SU-DHL-6 (cell line): ENCODE measurements around the gene SKOR1.

Source experiments
- H2AFZ ChIP-seq: fragments of 200-600 bp; sonication (generic); 2 replicates; pipeline ENCODE4 v1.6.1; 2014; ENCODE audit warnings: low read depth, mild to moderate bottlenecking, moderate library complexity, mixed read lengths, antibody characterized with exemption, low read length; ENCODE audit not compliant: severe bottlenecking
- H3F3A ChIP-seq: fragments of 200-600 bp; shearing (Covaris generic); 2 replicates; pipeline ENCODE4 v1.6.0; 2016; ENCODE audit warnings: antibody characterized with exemption, mild to moderate bottlenecking; ENCODE audit not compliant: insufficient read depth
- H3K27ac ChIP-seq: fragments of 200-600 bp; sonication (generic); 2 replicates; pipeline ENCODE4 v1.5.1; 2016; ENCODE audit warnings: low read depth, mild to moderate bottlenecking, low read length, moderate library complexity, mixed read lengths
- H3K27me3 ChIP-seq: fragments of 200-600 bp; sonication (generic), shearing (Covaris generic); 2 replicates; pipeline ENCODE4 v1.6.0; 2014; ENCODE audit warnings: mild to moderate bottlenecking, low read length
- H3K36me3 ChIP-seq: fragments of 200-600 bp; sonication (generic); 2 replicates; pipeline ENCODE4 v1.6.1; 2014; ENCODE audit warnings: mild to moderate bottlenecking, low read length, mixed read lengths
- H3K4me2 ChIP-seq: fragments of 300-600, 200-600 bp; shearing (Covaris generic), sonication (generic); 2 replicates; pipeline ENCODE4 v1.6.0; 2014; ENCODE audit warnings: low read length, low read depth, mild to moderate bottlenecking; ENCODE audit not compliant: poor library complexity, severe bottlenecking
- H3K4me3 ChIP-seq: fragments of 200-600 bp; sonication (generic); 2 replicates; pipeline ENCODE4 v1.5.1; 2014; ENCODE audit warnings: antibody characterized with exemption, low read length, mild to moderate bottlenecking, mixed read lengths; ENCODE audit not compliant: insufficient read depth, poor library complexity, severe bottlenecking
- H3K79me2 ChIP-seq: fragments of 200-600 bp; sonication (generic); 2 replicates; pipeline ENCODE4 v1.6.1; 2014; ENCODE audit warnings: mild to moderate bottlenecking, low read length, moderate library complexity; ENCODE audit not compliant: insufficient read depth
- H3K9ac ChIP-seq: fragments of 200-600 bp; sonication (generic); 2 replicates; pipeline ENCODE4 v1.7.0; 2014; ENCODE audit warnings: mild to moderate bottlenecking, low read length
- H3K9me2 ChIP-seq: fragments of 200-600 bp; sonication (generic); replicated peaks from 2 replicates; pipeline ENCODE4 v1.6.1; 2014; ENCODE audit warnings: low read length; ENCODE audit not compliant: insufficient read depth
- H3K9me3 ChIP-seq: fragments of 200-600 bp; sonication (generic); 2 replicates; pipeline ENCODE4 v1.6.1; 2014; ENCODE audit warnings: low read length, mixed read lengths; ENCODE audit not compliant: insufficient read depth
- H4K20me1 ChIP-seq: fragments of 200-600 bp; sonication (generic); 2 replicates; pipeline ENCODE4 v1.6.1; 2014; ENCODE audit warnings: low read depth, mild to moderate bottlenecking, antibody characterized with exemption, low read length, moderate library complexity, mixed read lengths
- CTCF ChIP-seq: fragments of 200-600 bp; sonication (generic); IDR thresholded peaks from one replicate; pipeline ENCODE4 v1.5.1; 2017; ENCODE audit warnings: antibody characterized with exemption, mild to moderate bottlenecking, low read length, moderate library complexity; ENCODE audit not compliant: insufficient read depth, poor library complexity, severe bottlenecking
- EZH2phosphoT487 ChIP-seq: fragments of 200-600 bp; sonication (generic), shearing (Covaris generic); conservative IDR thresholded peaks from 2 replicates; pipeline ENCODE4 v1.6.1; 2018; ENCODE audit warnings: mild to moderate bottlenecking, antibody characterized with exemption, low read length, moderate library complexity, mixed read lengths

The SKOR1 gene

GRCh38 chr15:67879440-67880129, 54.3 kb downstream of the SKOR1 start:
- Histone ChIP-seq H2AFZ (no peak overlapping the region), H3K9me3 (no peaks in the 10 kb centered on the region), H3K4me2 (no peak overlapping the region), H3K27me3 (no peaks in the 10 kb centered on the region), H4K20me1 (no peaks in the 10 kb centered on the region), H3K9ac (no peak overlapping the region), H3K36me3 (no peaks in the 10 kb centered on the region), H3F3A (no peaks in the 10 kb centered on the region), H3K79me2 (no peaks in the 10 kb centered on the region), H3K4me3 (no peak overlapping the region), H3K27ac (no peak overlapping the region), H3K9me2 (no peaks in the 10 kb centered on the region)
- TF ChIP-seq CTCF = no peak
- TF ChIP-seq EZH2phosphoT487 = no peak

GRCh38 chr15:67880651-67881182, 55.4 kb downstream of the SKOR1 start:
- no peak overlapping the region for H3K9ac ChIP-seq
- no peaks in the 10 kb centered on the region for H3K79me2 ChIP-seq
- H3K4me2 ChIP-seq = no peak overlapping the region
- no peaks in the 10 kb centered on the region for H3K9me3 ChIP-seq
- H3F3A ChIP-seq = no peaks in the 10 kb centered on the region
- H3K27me3 ChIP-seq = no peaks in the 10 kb centered on the region
- no peaks in the 10 kb centered on the region for H3K36me3 ChIP-seq
- H3K4me3 ChIP-seq = no peak overlapping the region
- no peak overlapping the region for H3K27ac ChIP-seq
- TF ChIP-seq CTCF (no peak), EZH2phosphoT487 (no peak)
- H2AFZ ChIP-seq = no peak overlapping the region
- no peaks in the 10 kb centered on the region for H3K9me2 ChIP-seq
- no peaks in the 10 kb centered on the region for H4K20me1 ChIP-seq

- no peaks in the 10 kb centered on the region for H4K20me1 ChIP-seq
- no peaks in the 10 kb centered on the region for H3F3A ChIP-seq
- H2AFZ ChIP-seq = no peak overlapping the region
- H3K9ac ChIP-seq = no peak overlapping the region
- H3K36me3 ChIP-seq = no peaks in the 10 kb centered on the region
- no peak overlapping the region for H3K4me2 ChIP-seq
- no peaks in the 10 kb centered on the region for H3K9me2 ChIP-seq
- no peak overlapping the region for H3K4me3 ChIP-seq
- H3K27ac ChIP-seq = no peak overlapping the region
- no peaks in the 10 kb centered on the region for H3K79me2 ChIP-seq
- no peak for TF ChIP-seq CTCF
- no peak for TF ChIP-seq EZH2phosphoT487
- H3K9me3 ChIP-seq = no peaks in the 10 kb centered on the region
- no peaks in the 10 kb centered on the region for H3K27me3 ChIP-seq
These were observed 57.4 kb downstream of the SKOR1 start for GRCh38 chr15:67882487-67883233.
